Measurements from ENCODE around the gene POLE. TPM values are rescaled to one million over a fixed set of nuclear protein-coding genes. Genes with fewer than 3 reads are reported as not detected.

Gene POLE
- total RNA-seq, 1 experiment from 2014 or later = 200 TPM

DNA sequence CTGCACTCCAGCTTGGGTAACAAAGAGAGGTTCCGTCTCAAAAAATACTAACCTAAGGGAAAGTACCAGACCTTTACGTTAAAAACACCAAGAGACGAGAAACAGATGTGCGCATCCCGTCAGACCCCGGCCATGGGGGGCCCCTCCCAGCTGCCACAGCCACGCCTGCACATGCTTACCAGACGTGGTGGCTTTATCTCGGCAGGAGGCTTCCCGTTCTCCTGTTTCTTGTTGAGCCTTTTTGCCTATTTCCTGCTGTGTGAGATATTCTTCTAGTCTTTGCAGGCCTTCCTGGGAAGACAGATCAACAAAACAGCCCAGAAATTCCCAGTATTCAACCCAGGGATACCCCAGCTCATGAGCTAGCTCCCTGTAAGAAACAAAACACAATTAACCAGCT lies 47.1 kb upstream of the POLE start:
- TF ChIP-seq, protein P1, sequence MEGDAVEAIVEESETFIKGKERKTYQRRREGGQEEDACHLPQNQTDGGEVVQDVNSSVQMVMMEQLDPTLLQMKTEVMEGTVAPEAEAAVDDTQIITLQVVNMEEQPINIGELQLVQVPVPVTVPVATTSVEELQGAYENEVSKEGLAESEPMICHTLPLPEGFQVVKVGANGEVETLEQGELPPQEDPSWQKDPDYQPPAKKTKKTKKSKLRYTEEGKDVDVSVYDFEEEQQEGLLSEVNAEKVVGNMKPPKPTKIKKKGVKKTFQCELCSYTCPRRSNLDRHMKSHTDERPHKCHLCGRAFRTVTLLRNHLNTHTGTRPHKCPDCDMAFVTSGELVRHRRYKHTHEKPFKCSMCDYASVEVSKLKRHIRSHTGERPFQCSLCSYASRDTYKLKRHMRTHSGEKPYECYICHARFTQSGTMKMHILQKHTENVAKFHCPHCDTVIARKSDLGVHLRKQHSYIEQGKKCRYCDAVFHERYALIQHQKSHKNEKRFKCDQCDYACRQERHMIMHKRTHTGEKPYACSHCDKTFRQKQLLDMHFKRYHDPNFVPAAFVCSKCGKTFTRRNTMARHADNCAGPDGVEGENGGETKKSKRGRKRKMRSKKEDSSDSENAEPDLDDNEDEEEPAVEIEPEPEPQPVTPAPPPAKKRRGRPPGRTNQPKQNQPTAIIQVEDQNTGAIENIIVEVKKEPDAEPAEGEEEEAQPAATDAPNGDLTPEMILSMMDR (IDR thresholded peaks at IDR 0.05; ENCODE audit: unreplicated experiment) = no peak
- Mint-ChIP-seq H3K27ac (ENCODE audit: unreplicated experiment) (no peak overlapping the region), H3K9me3 (ENCODE audit: low read depth, unreplicated experiment) (peaks cover 2% of the 10 kb centered on the region), H3K4me3 (ENCODE audit: low read depth, unreplicated experiment) (no peak overlapping the region), H3K4me1 (ENCODE audit: low read depth, unreplicated experiment) (no peaks in the 10 kb centered on the region), H3K27me3 (ENCODE audit: unreplicated experiment) (no peaks in the 10 kb centered on the region), H3K36me3 (ENCODE audit: insufficient read depth, unreplicated experiment) (peaks cover 96% of the 10 kb centered on the region)
- DNase-seq = no peak
- CTCF ChIA-PET = no interaction called here
- BruUV-seq (replicated peaks) = no TSS peak
- intact Hi-C loops (cut with micrococcal nuclease; ENCODE audit: unreplicated experiment) = no loop called here

DNA sequence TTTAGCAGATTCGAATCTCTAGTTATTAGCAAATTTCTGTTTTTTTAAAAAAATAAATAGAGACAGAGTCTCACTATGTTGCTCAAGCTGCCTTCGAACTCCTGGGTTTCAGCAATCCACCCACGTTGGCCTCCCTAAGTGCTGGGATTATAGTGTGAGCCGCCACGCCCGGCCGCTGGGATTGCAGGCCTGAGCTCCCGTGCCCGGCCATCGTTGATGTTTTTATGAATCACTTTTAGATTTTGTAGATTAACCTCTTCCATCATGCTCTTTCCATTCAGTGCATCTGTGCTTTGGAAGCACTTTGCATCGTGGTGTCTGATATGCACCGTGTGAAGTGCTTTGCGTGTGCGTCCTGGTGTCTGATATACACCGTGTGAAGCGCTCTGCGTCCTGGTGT lies 44.4 kb upstream of the POLE start:
- CTCF ChIA-PET = interaction anchor here (0.9 kb wide), 1 partner anchor 11 kb away, joined by 4 read pairs; no protein-coding TSS in a partner anchor
- Mint-ChIP-seq H3K27ac (ENCODE audit: unreplicated experiment) (no peak overlapping the region), H3K4me1 (ENCODE audit: low read depth, unreplicated experiment) (no peaks in the 10 kb centered on the region)

DNA sequence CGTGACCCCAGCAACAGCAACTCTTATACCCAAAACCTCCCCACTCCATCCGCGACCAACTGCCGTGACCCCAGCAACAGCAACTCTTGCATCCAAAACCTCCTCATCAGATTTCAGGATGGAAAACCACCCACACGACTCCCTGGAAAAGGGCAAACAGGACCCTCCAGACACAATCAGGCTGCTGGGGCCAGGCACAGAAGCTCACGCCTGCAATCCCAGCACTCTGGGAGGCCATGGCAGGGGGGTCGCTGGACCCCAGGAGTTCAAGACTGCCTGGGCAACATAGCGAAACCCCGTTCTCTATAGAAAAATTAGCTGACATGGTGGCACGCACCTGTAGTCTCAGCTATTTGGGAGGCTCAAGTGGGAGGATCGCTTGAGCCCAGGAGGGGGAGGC lies 43.2 kb upstream of the POLE start:
- H3K36me3 Mint-ChIP-seq (ENCODE audit: insufficient read depth, unreplicated experiment) = peaks cover 96% of the 10 kb centered on the region
- no peak overlapping the region for H3K4me3 Mint-ChIP-seq (ENCODE audit: low read depth, unreplicated experiment)
- H3K27me3 Mint-ChIP-seq (ENCODE audit: unreplicated experiment) = no peaks in the 10 kb centered on the region
- CTCF ChIA-PET = no interaction called here
- no peaks in the 10 kb centered on the region for H3K4me1 Mint-ChIP-seq (ENCODE audit: low read depth, unreplicated experiment)
- intact Hi-C loops (cut with micrococcal nuclease; ENCODE audit: unreplicated experiment) = no loop called here
- DNase-seq = no peak
- TF ChIP-seq, protein P1 (IDR thresholded peaks at IDR 0.05; ENCODE audit: unreplicated experiment) = no peak
- H3K9me3 Mint-ChIP-seq (ENCODE audit: low read depth, unreplicated experiment) = peaks cover 2% of the 10 kb centered on the region
- peak overlapping the region; percentile 68 for H3K27ac Mint-ChIP-seq (ENCODE audit: unreplicated experiment)
- no TSS peak for BruUV-seq (replicated peaks)

More for the DNA sequence above, 44.4 kb upstream of the POLE start:
- BruUV-seq (replicated peaks) = no TSS peak
- H3K9me3 Mint-ChIP-seq (ENCODE audit: low read depth, unreplicated experiment) = peaks cover 2% of the 10 kb centered on the region
- no peak for DNase-seq
- TF ChIP-seq, protein P1 (IDR thresholded peaks at IDR 0.05; ENCODE audit: unreplicated experiment) = no peak
- intact Hi-C loops (cut with micrococcal nuclease; ENCODE audit: unreplicated experiment) = no loop called here
- H3K27me3 Mint-ChIP-seq (ENCODE audit: unreplicated experiment) = no peaks in the 10 kb centered on the region
- peaks cover 96% of the 10 kb centered on the region for H3K36me3 Mint-ChIP-seq (ENCODE audit: insufficient read depth, unreplicated experiment)
- no peak overlapping the region for H3K4me3 Mint-ChIP-seq (ENCODE audit: low read depth, unreplicated experiment)

DNA sequence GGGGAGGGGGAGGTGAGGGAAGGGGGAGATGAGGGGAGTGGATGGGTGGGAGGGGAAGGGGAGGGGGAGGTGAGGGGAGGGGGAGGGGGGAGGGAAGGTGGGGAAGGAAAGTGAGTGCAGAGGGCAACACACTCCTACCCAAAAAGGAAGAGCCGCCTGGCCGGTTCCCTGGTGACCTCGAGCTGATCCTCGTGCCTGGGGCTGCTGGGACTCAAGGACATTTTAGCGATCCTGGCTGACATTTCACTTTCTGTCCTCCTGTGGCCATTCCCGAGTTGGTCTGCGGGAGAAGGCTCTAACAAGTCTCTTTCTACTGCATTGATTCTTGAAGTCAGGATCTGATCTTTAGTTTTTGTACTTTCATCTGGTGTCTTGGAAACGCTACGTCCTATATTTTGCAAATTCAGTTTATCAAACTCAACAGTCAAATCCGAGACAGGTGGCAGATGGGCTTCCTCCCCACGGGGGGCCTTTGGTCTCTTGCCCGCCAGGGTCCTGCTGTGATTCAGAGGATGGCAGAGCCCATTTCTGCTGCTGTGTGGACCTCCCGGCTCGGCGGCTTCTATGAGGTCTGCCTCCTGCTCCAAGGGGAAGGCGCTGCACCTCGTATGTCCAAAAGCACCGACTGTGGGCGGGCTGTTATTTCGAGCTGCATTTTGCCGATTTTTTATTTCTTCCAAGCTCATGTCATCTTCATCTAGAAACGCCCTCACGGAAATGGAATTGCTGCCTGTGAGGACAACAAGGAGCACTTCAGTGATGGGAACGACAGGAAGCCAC lies 42.6 kb upstream of the POLE start:
- Mint-ChIP-seq H3K27ac (ENCODE audit: unreplicated experiment) (peak overlapping the region; percentile 68), H3K4me3 (ENCODE audit: low read depth, unreplicated experiment) (no peak overlapping the region), H3K27me3 (ENCODE audit: unreplicated experiment) (no peaks in the 10 kb centered on the region), H3K4me1 (ENCODE audit: low read depth, unreplicated experiment) (no peaks in the 10 kb centered on the region), H3K36me3 (ENCODE audit: insufficient read depth, unreplicated experiment) (peaks cover 96% of the 10 kb centered on the region), H3K9me3 (ENCODE audit: low read depth, unreplicated experiment) (peaks cover 2% of the 10 kb centered on the region)
- TF ChIP-seq, protein P1 (IDR thresholded peaks at IDR 0.05; ENCODE audit: unreplicated experiment) = no peak
- CTCF ChIA-PET = no interaction called here
- TSS peak; percentile 13 for BruUV-seq (replicated peaks)
- intact Hi-C loops (cut with micrococcal nuclease; ENCODE audit: unreplicated experiment) = no loop called here
- no peak for DNase-seq

All from Calu3 (cell line).